ENCODE data around the gene MCCC1. TPM values are rescaled to one million over a fixed set of nuclear protein-coding genes. Genes with fewer than 3 reads are reported as not detected.

The MCCC1 gene
- total RNA-seq, 1 experiment from 2014 or later = 12.6 TPM

DNA sequence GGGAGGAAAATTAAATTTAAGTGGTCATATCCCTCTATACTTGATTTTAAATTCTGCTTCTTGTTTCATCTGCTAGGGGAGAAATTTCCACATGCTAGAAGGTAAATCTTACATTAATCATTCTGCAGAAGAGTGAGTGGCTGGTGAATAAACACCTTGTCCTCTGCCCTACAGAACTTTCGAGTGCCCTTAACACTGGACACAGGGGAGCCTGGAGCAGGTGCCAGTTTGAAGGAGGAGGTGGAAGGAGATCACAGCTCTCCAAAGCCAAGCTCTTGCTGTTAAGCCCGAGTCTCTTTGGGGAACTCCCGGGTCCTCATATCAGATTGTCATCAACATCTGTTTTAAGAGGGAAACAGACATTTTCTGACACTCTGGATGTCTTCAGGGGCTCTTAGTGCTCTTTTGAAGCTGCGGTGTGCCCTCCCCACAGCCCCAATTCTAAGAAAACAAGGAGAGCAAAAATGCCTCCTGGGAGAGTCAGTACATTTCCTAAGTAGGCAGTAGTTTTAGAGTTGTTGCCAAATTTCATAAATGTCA lies 32.0 kb upstream of the MCCC1 start:
- Histone ChIP-seq H3K9me2 (ENCODE audit: insufficient read depth) (no peaks in the 10 kb centered on the region), H3K9me3 (ENCODE audit: control insufficient read depth in 1 of 2, insufficient read depth in 1 of 2, low read depth in 1 of 2, low read length in 2 of 2) (peaks cover 0 to 6% of the 10 kb centered on the region in 2 experiments; a peak in 1 of 4 replicates), H3K79me2 (ENCODE audit: insufficient read depth, low read length) (no peaks in the 10 kb centered on the region), H3K27me3 (ENCODE audit: insufficient read depth, low read length) (no peaks in the 10 kb centered on the region), H3K36me3 (ENCODE audit: control insufficient read depth in 1 of 2, insufficient read depth in 2 of 2, low read length in 2 of 2) (no peaks in the 10 kb centered on the region), H3K4me3 (replicated peaks in 1 of 2; ENCODE audit: low read depth in 1 of 2, low read length in 2 of 2) (no peak overlapping the region), H4K20me1 (ENCODE audit: insufficient read depth) (no peaks in the 10 kb centered on the region), H3K4me1 (ENCODE audit: control insufficient read depth in 1 of 2, insufficient read depth in 2 of 2, low read length in 2 of 2) (0 out of 4 replicates have a peak, but pooled peaks cover 0 to 4% of the 10 kb centered on the region in 2 experiments), H2AFZ (ENCODE audit: low read depth, low read length, poor library complexity, severe bottlenecking) (no peak overlapping the region), H3K9ac (ENCODE audit: low read length) (no peak overlapping the region), H3K4me2 (ENCODE audit: low read length) (no peak overlapping the region), H3K27ac (ENCODE audit: low read depth, low read length) (no peak overlapping the region)
- ChIA-PET POLR2A (no interaction called here), CTCF (no interaction called here), RAD21 (ENCODE audit: low non-redundant PET in 1 of 2, low total read pairs in 2 of 2, uncharacterized antibody in 2 of 2, unreplicated experiment in 2 of 2) (no interaction called here)
- TF ChIP-seq SP1 (IDR thresholded peaks at IDR 0.05; ENCODE audit: low read depth) (no peak), SIN3A (IDR thresholded peaks at IDR 0.05; ENCODE audit: low read depth) (no peak), TCF7L2 (IDR thresholded peaks at IDR 0.05; ENCODE audit: borderline replicate concordance, extremely low read depth, insufficient read depth, insufficient read length) (no peak), ZFX (IDR thresholded peaks at IDR 0.05) (no peak), RAD21 (IDR thresholded peaks at IDR 0.05; ENCODE audit: low read depth) (no peak)
- TF ChIP-seq, protein P1, sequence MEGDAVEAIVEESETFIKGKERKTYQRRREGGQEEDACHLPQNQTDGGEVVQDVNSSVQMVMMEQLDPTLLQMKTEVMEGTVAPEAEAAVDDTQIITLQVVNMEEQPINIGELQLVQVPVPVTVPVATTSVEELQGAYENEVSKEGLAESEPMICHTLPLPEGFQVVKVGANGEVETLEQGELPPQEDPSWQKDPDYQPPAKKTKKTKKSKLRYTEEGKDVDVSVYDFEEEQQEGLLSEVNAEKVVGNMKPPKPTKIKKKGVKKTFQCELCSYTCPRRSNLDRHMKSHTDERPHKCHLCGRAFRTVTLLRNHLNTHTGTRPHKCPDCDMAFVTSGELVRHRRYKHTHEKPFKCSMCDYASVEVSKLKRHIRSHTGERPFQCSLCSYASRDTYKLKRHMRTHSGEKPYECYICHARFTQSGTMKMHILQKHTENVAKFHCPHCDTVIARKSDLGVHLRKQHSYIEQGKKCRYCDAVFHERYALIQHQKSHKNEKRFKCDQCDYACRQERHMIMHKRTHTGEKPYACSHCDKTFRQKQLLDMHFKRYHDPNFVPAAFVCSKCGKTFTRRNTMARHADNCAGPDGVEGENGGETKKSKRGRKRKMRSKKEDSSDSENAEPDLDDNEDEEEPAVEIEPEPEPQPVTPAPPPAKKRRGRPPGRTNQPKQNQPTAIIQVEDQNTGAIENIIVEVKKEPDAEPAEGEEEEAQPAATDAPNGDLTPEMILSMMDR (IDR thresholded peaks at IDR 0.05 in 2 of 3, conservative IDR thresholded peaks at IDR 0.05 in 1 of 3; ENCODE audit: borderline replicate concordance in 1 of 3, insufficient read depth in 1 of 3, low read depth in 2 of 3, low read length in 2 of 3) = no peak
- TF ChIP-seq, protein P2, sequence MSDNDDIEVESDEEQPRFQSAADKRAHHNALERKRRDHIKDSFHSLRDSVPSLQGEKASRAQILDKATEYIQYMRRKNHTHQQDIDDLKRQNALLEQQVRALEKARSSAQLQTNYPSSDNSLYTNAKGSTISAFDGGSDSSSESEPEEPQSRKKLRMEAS (IDR thresholded peaks at IDR 0.05) = no peak
- no peak for ATAC-seq
- no peak for DNase-seq (ENCODE audit: low read depth, low spot score)
- BruUV-seq (replicated peaks) = no TSS peak
- intact Hi-C loops (cut with micrococcal nuclease) = no loop called here

DNA sequence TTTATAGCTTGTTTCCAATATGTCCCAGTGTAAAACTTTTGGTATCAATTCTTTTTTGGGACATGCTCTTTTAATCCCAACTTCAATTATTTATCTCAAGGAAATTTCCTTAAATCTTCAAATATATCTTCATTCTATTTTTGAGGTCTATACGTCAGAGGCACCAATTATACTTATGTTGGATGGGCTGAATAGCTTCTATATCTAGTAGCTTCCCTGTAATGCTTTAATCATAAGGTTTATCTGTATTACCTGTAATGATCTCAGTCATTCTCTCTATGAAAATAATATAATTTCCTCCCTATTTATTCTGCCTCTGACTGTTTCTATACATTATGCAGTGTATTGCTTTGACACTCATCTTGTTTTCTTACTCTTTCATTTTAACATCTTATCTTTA lies 29.9 kb upstream of the MCCC1 start:
- H3K4me2 ChIP-seq (ENCODE audit: low read length) = no peak overlapping the region
- peak; percentile 16 for DNase-seq (ENCODE audit: low read depth, low spot score)
- ChIA-PET POLR2A (no interaction called here), RAD21 (ENCODE audit: low non-redundant PET in 1 of 2, low total read pairs in 2 of 2, uncharacterized antibody in 2 of 2, unreplicated experiment in 2 of 2) (no interaction called here), CTCF (interaction anchor here (0.7 kb wide), 1 partner anchor 415 kb away, joined by 3 read pairs; no protein-coding TSS in a partner anchor)
- no peaks in the 10 kb centered on the region for H3K9me2 ChIP-seq (ENCODE audit: insufficient read depth)
- BruUV-seq (replicated peaks) = no TSS peak
- ATAC-seq = no peak
- no peaks in the 10 kb centered on the region for H3K79me2 ChIP-seq (ENCODE audit: insufficient read depth, low read length)
- no peak overlapping the region for H2AFZ ChIP-seq (ENCODE audit: low read depth, low read length, poor library complexity, severe bottlenecking)
- H3K27ac ChIP-seq (ENCODE audit: low read depth, low read length) = no peak overlapping the region
- H3K9ac ChIP-seq (ENCODE audit: low read length) = no peak overlapping the region
- peaks cover 0 to 6% of the 10 kb centered on the region in 2 experiments; a peak in 1 of 4 replicates for H3K9me3 ChIP-seq (ENCODE audit: control insufficient read depth in 1 of 2, insufficient read depth in 1 of 2, low read depth in 1 of 2, low read length in 2 of 2)
- intact Hi-C loops (cut with micrococcal nuclease) = loop anchor here (10.0 kb wide), 1 partner anchor 756 kb away; the partner anchor contains the start of gene PARL
- no peaks in the 10 kb centered on the region for H3K36me3 ChIP-seq (ENCODE audit: control insufficient read depth in 1 of 2, insufficient read depth in 2 of 2, low read length in 2 of 2)
- H3K27me3 ChIP-seq (ENCODE audit: insufficient read depth, low read length) = no peaks in the 10 kb centered on the region
- no peak overlapping the region for H3K4me3 ChIP-seq (replicated peaks in 1 of 2; ENCODE audit: low read depth in 1 of 2, low read length in 2 of 2)
- no peaks in the 10 kb centered on the region for H4K20me1 ChIP-seq (ENCODE audit: insufficient read depth)
- H3K4me1 ChIP-seq (ENCODE audit: control insufficient read depth in 1 of 2, insufficient read depth in 2 of 2, low read length in 2 of 2) = 0 out of 4 replicates have a peak, but pooled peaks cover 0 to 4% of the 10 kb centered on the region in 2 experiments
- TF ChIP-seq SIN3A (IDR thresholded peaks at IDR 0.05; ENCODE audit: low read depth) (no peak), EZH2 (IDR thresholded peaks at IDR 0.05) (no peak), JUND (IDR thresholded peaks at IDR 0.05) (no peak), ELF1 (IDR thresholded peaks at IDR 0.05; ENCODE audit: borderline replicate concordance, low read depth) (no peak), EZH2phosphoT487 (IDR thresholded peaks at IDR 0.05; ENCODE audit: borderline replicate concordance) (no peak), ZNF274 (IDR thresholded peaks at IDR 0.05; ENCODE audit: low read depth, low read length) (no peak)
- TF ChIP-seq, protein P2 (IDR thresholded peaks at IDR 0.05) = no peak
- TF ChIP-seq, protein P1 (IDR thresholded peaks at IDR 0.05 in 2 of 3, conservative IDR thresholded peaks at IDR 0.05 in 1 of 3; ENCODE audit: borderline replicate concordance in 1 of 3, insufficient read depth in 1 of 3, low read depth in 2 of 3, low read length in 2 of 3) = no peak
- TF ChIP-seq, protein P3, sequence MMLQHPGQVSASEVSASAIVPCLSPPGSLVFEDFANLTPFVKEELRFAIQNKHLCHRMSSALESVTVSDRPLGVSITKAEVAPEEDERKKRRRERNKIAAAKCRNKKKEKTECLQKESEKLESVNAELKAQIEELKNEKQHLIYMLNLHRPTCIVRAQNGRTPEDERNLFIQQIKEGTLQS (IDR thresholded peaks at IDR 0.05) = no peak
